ENCODE data around the gene DROSHA.
A peak's percentile ranks its signal among the peaks of the same experiment; 100 is the strongest.

DROSHA gene

GRCh38 chr5:31415009-31415923 lies 116.6 kb downstream of the DROSHA start:
- DNase-seq (ENCODE audit: low read depth, low spot score), result no peak

- DNase-seq (ENCODE audit: low read depth, low spot score), result no peak
Measured at GRCh38 chr5:31413030-31413812, 118.7 kb downstream of the DROSHA start.

GRCh38 chr5:31412324-31412723 lies 119.6 kb downstream of the DROSHA start:
- DNase-seq (ENCODE audit: low read depth, low spot score), result no peak

GRCh38 chr5:31410089-31410488 lies 121.8 kb downstream of the DROSHA start:
- DNase-seq (ENCODE audit: low read depth, low spot score), result no peak

GRCh38 chr5:31408814-31409213 lies 123.1 kb downstream of the DROSHA start:
- DNase-seq (ENCODE audit: low read depth, low spot score), result no peak

GRCh38 chr5:31407921-31408693 lies 123.8 kb downstream of the DROSHA start:
- no peak for DNase-seq (ENCODE audit: low read depth, low spot score)

- DNase-seq (ENCODE audit: low read depth, low spot score), result no peak
Measured at GRCh38 chr5:31404325-31404724, 127.6 kb downstream of the DROSHA start.

GRCh38 chr5:31401691-31402090 lies 130.2 kb downstream of the DROSHA start:
- DNase-seq (ENCODE audit: low read depth, low spot score), result no peak

- DNase-seq (ENCODE audit: low read depth, low spot score), result no peak
Measured at GRCh38 chr5:31397926-31398557, 133.9 kb downstream of the DROSHA start.

GRCh38 chr5:31396611-31397295 lies 135.1 kb downstream of the DROSHA start:
- DNase-seq (ENCODE audit: low read depth, low spot score), result no peak

- peak; percentile 76 for DNase-seq (ENCODE audit: low read depth, low spot score)
Measured at GRCh38 chr5:31395450-31396045, 136.3 kb downstream of the DROSHA start.

- DNase-seq (ENCODE audit: low read depth, low spot score), result no peak
Measured at GRCh38 chr5:31393126-31393525, 138.8 kb downstream of the DROSHA start.

GRCh38 chr5:31392061-31392460 lies 139.8 kb downstream of the DROSHA start:
- DNase-seq (ENCODE audit: low read depth, low spot score), result no peak

GRCh38 chr5:31390256-31390655 lies 141.6 kb downstream of the DROSHA start:
- DNase-seq (ENCODE audit: low read depth, low spot score), result no peak

GRCh38 chr5:31385774-31386537 lies 145.9 kb downstream of the DROSHA start:
- no peak for DNase-seq (ENCODE audit: low read depth, low spot score)

- no peak for DNase-seq (ENCODE audit: low read depth, low spot score)
Measured at GRCh38 chr5:31383734-31384133, 148.2 kb downstream of the DROSHA start.

GRCh38 chr5:31382051-31382878 lies 149.6 kb downstream of the DROSHA start:
- DNase-seq (ENCODE audit: low read depth, low spot score), result no peak

- no peak for DNase-seq (ENCODE audit: low read depth, low spot score)
Measured at GRCh38 chr5:31381299-31381698, 150.6 kb downstream of the DROSHA start.

GRCh38 chr5:31380049-31380448 lies 151.8 kb downstream of the DROSHA start:
- no peak for DNase-seq (ENCODE audit: low read depth, low spot score)
